RWPE2 (cell line): ENCODE measurements around the gene PYHIN1.

Experiments
- ATAC-seq: fragments of 200-7000 bp; cut with Tn5 transposase; 3 replicates; pipeline ENCODE4 v1.9.1; 2021; ENCODE audit warnings: low read depth
- DNase-seq: peaks from one replicate; pipeline ENCODE4 v3.0.0-alpha.2; 2020; ENCODE audit warnings: low spot score
- H3K27ac ChIP-seq: fragments of 450-650 bp; 2 replicates; pipeline ENCODE4 v1.5.1; 2017; ENCODE audit warnings: mild to moderate bottlenecking; ENCODE audit not compliant: poor library complexity, severe bottlenecking
- H3K27me3 ChIP-seq: fragments of 250-450 bp; sonication (Bioruptor Pico); 2 replicates; pipeline ENCODE4 v1.5.1; 2021; ENCODE audit warnings: mild to moderate bottlenecking, moderate library complexity; ENCODE audit not compliant: insufficient read depth, poor library complexity, severe bottlenecking
- H3K36me3 ChIP-seq: fragments of 250-450 bp; sonication (Bioruptor Pico); 2 replicates; pipeline ENCODE4 v1.5.1; 2020; ENCODE audit warnings: low read depth, mild to moderate bottlenecking, moderate library complexity
- H3K4me1 ChIP-seq: fragments of 250-450 bp; sonication (Bioruptor Pico); 2 replicates; pipeline ENCODE4 v1.5.1; 2021; ENCODE audit warnings: mild to moderate bottlenecking, moderate library complexity; ENCODE audit not compliant: insufficient read depth, poor library complexity, severe bottlenecking
- H3K4me3 ChIP-seq: fragments of 250-450 bp; sonication (Bioruptor Pico); 2 replicates; pipeline ENCODE4 v1.5.1; 2021; ENCODE audit warnings: mild to moderate bottlenecking, moderate library complexity; ENCODE audit not compliant: severe bottlenecking
- H3K9me3 ChIP-seq: fragments of 250-450 bp; sonication (Bioruptor Pico); 2 replicates; pipeline ENCODE4 v1.5.1; 2021; ENCODE audit warnings: mild to moderate bottlenecking, moderate library complexity; ENCODE audit not compliant: severe bottlenecking
- CTCF ChIP-seq: fragments of 450-650 bp; IDR thresholded peaks from one replicate; pipeline ENCODE4 v1.5.1; 2017; ENCODE audit warnings: mild to moderate bottlenecking, moderate library complexity; ENCODE audit not compliant: poor library complexity, severe bottlenecking

Gene PYHIN1

GRCh38 chr1:158951956-158952355 lies 20.6 kb downstream of the PYHIN1 start:
- Histone ChIP-seq H3K4me3 (no peak overlapping the region), H3K27me3 (no peaks in the 10 kb centered on the region), H3K36me3 (no peaks in the 10 kb centered on the region), H3K27ac (no peak overlapping the region), H3K4me1 (no peaks in the 10 kb centered on the region), H3K9me3 (no peaks in the 10 kb centered on the region)
- TF ChIP-seq CTCF, result no peak
- peak; percentile 73; the same call in 2 of the 3 replicates for ATAC-seq
- DNase-seq, result no peak

GRCh38 chr1:158952416-158952815 lies 21.1 kb downstream of the PYHIN1 start:
- H3K4me1 ChIP-seq, result no peaks in the 10 kb centered on the region
- no peak overlapping the region for H3K4me3 ChIP-seq
- H3K27me3 ChIP-seq, result no peaks in the 10 kb centered on the region
- TF ChIP-seq CTCF, result no peak
- no peaks in the 10 kb centered on the region for H3K36me3 ChIP-seq
- no peak overlapping the region for H3K27ac ChIP-seq
- DNase-seq (no peak), ATAC-seq (no peak)
- no peaks in the 10 kb centered on the region for H3K9me3 ChIP-seq

GRCh38 chr1:158961178-158961577 lies 29.8 kb downstream of the PYHIN1 start:
- Histone ChIP-seq H3K36me3 (no peaks in the 10 kb centered on the region), H3K4me3 (no peak overlapping the region), H3K27me3 (no peaks in the 10 kb centered on the region), H3K9me3 (no peaks in the 10 kb centered on the region), H3K4me1 (peaks cover 8% of the 10 kb centered on the region), H3K27ac (no peak overlapping the region)
- no peak for TF ChIP-seq CTCF
- peak; percentile 66; the same call in 2 of the 3 replicates for ATAC-seq
- DNase-seq, result no peak

- Histone ChIP-seq H3K9me3 (no peaks in the 10 kb centered on the region), H3K4me3 (no peak overlapping the region), H3K27me3 (no peaks in the 10 kb centered on the region), H3K36me3 (no peaks in the 10 kb centered on the region), H3K4me1 (peaks cover 8% of the 10 kb centered on the region), H3K27ac (no peak overlapping the region)
- ATAC-seq (no peak), DNase-seq (no peak)
- TF ChIP-seq CTCF, result no peak
Measured at GRCh38 chr1:158962983-158963382, 31.6 kb downstream of the PYHIN1 start.

GRCh38 chr1:158969166-158969565 lies 37.8 kb downstream of the PYHIN1 start:
- Histone ChIP-seq H3K27ac (peak overlapping the region; percentile 21), H3K4me1 (peaks cover 8% of the 10 kb centered on the region), H3K27me3 (no peaks in the 10 kb centered on the region), H3K9me3 (no peaks in the 10 kb centered on the region), H3K4me3 (no peak overlapping the region), H3K36me3 (no peaks in the 10 kb centered on the region)
- ATAC-seq (peak; percentile 55; the same call in 2 of the 3 replicates), DNase-seq (no peak)
- no peak for TF ChIP-seq CTCF
